NCI-H446 (cell line): ENCODE results near the gene MEST.
"Not testable (repeated sequence)": the region's sequence is repeated elsewhere in the genome, so short reads cannot be mapped to it uniquely, and the experiment has no call there.

ENCODE experiments used
- DNase-seq, 2 experiments: peaks; one replicate each; lab custom pipeline; 2025; lab: John Stamatoyannopoulos, UW

The MEST gene, protein sequence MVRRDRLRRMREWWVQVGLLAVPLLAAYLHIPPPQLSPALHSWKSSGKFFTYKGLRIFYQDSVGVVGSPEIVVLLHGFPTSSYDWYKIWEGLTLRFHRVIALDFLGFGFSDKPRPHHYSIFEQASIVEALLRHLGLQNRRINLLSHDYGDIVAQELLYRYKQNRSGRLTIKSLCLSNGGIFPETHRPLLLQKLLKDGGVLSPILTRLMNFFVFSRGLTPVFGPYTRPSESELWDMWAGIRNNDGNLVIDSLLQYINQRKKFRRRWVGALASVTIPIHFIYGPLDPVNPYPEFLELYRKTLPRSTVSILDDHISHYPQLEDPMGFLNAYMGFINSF

DNA sequence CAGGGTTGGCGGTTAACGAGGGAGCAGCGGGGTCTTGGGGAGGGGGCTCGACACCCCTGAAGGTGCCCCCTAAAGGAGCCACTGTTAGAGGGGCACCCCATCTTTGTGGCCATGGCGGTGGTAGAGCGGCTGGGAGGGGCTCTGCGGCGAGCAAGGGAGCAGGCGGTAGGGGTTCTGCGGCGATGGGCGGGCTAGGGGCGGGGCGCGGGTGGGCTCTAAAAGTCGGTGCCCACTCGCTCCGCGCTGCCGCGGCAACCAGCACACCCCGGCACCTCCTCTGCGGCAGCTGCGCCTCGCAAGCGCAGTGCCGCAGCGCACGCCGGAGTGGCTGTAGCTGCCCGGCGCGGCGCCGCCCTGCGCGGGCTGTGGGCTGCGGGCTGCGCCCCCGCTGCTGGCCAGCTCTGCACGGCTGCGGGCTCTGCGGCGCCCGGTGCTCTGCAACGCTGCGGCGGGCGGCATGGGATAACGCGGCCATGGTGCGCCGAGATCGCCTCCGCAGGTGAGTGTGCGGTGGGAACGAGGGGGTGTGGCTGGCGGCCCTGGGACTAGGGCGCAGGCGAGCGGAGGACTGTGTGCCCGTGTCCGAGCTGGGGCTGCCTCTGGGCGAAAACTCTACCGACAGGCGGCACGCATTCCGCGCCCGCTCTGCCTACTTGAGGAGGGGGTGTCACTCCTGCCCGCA, at the start of gene MEST:
MEST (plus strand) TSS at position 245 of the 682 bp plus-strand sequence; CDS start at position 474, 229 bp downstream.
- peak in 1 of 2 experiments; percentile 10 for DNase-seq

DNA sequence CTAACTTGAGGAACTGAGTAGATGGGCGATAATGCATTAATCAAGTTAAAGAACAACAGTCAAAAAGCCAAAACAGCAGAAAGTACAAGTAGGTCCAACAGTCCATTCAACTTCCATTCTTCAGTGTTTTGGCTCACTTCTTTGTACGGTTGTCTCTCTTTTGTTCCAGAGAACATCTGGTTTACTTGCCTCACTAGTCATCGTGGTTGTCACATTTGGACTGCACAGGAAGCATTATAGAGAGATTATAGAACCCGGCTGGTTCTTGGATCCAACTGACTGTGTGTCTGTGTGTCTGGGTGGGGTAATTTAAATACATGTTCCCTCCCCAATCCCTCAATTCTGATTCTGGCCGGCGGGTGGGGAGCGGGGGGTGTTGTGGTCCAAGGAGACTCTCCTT, 49.3 kb upstream of the MEST start:
- no peak for DNase-seq

DNA sequence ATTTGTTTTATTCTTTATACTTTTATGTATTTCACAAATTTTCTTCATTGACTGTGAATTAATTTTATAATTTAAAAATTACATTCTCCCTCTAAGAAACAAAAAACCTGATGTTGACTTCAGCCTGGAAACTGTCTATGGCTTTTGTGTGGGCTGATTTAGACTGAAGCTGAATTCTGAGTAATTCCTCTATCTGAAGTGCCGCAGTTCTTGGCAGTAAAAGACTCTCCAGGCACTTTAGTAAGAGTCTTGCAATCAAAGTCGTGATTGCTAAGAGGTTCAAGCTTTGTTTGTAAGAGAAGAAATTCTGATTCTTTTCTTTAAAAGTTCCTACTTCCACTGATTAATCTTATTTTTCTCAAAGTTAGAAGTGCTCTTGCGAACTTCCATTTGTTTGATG, 47.7 kb upstream of the MEST start:
- DNase-seq, result no peak

DNA sequence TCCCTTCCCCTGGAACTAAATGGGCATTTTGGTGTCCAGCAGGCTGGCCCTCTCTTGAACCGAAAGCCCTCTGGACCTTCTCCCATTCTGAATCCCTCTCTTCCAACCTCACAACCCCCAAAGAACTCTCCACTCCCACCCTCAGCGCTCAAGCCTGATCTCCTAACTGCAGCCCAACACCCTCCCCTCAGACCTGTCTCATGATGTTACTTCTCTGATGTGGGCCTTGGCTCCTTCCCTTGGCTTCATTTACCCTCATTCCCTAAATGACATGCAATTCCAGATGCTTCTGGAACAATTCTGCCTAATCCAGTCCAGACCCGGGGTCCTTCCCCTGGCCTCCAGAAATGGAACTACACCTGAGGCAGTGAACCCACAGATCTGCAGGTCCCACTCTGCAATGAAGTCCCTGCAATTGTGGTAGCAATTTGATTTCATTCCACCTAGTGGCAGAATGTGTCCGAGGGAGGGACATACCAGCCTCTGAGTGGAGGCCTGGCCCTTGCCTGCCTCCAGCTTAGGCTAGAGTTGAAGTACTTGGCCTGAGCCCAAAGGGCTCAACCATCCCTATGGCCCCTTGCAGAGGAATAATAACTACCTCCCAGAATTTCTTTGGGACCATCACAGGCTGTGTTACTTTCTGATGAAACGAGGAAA, 47.0 kb upstream of the MEST start:
- no peak for DNase-seq

DNA sequence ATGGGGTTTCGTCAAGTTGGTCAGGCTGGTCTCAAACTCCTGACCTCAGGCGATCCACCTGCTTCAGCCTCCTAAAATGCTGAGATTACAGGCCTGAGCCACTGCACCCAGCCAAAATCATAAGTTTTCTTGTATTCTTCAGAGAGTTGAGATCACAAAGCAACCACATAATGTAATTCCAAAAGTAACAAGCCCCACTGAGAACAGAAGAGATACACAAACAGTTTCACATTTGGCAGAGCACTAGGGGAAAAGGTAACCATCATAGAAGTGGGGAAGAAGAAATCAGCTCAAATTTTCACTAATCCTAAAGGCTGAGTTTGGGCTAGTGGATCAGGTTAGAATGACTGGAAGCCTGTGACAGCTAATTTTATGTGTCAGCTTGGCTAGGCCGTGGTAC, 45.6 kb upstream of the MEST start:
- DNase-seq, result no peak

DNA sequence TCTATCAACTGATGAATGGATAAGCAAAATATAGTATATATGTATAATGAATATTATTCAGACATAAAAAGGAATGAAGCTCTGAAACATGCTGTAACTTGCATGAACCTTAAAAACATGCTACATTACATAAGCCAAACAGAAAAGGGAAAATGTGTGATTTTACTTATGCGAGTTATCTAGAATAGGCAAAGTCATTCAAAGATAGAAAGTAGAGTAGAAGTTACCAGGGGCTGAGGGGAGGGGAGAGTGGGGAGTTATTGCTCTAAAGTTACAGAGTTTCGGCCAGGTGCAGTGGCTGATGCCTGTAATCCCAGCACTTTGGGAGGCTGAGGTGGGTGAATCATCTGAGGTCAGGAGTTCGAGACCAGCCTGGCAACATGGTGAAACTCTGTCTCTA, 40.5 kb upstream of the MEST start:
- DNase-seq, result not testable (repeated sequence)

DNA sequence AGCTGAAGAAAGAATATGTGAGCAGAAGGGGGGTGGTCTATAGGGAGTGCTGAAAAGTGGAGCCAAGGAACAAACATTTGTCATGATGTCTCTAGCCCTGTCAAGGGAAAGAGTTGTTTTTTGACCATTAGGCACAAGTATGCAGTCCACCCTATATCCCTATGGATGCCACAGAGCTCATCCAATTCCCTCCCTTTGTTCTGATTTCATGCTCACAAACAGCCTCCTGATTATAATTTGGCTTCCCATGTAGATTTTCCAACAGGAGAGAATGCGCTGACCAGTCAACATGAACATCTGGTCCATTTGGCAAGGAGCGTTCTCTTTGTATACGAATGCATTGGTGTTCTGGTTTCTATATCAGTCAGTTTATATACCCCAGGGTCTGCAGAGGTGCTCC, 38.9 kb upstream of the MEST start:
- DNase-seq, result no peak

DNA sequence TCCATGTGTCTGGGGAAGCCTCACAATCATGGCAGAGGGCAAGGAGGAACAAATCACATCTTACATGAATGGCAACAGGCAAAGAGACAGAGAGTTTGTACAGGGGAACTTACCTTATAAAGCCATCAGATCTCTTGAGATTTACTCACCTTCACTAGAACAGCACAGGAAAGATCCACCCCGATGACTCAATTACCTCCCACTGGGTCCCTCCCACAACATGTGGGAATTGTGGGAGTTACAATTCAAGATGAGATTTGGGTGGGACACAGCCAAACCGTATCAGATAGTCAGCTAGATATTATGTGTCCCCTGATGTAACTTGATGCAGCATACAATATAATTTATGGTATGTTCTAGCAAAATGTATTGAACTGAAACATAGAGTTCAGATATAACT, 36.9 kb upstream of the MEST start:
- no peak for DNase-seq

DNA sequence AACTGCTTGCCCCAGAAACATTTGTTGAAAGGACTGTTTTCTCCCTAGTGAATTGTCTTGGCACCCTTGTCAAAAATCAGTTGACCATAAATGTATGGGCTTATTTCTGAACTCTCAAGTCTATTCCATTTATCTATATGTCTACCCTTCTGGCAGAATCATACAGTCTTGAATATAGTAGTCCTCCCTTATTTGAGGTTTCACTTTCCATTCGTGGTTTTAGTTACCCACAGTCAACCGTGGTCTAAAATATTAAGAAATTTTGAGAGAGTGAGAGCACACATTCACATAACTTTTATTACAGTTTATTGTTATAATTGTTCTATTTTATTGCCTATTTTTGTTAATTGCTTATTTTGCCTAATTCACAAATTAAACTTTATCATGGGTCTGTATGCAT, 33.6 kb upstream of the MEST start:
- DNase-seq, result no peak

DNA sequence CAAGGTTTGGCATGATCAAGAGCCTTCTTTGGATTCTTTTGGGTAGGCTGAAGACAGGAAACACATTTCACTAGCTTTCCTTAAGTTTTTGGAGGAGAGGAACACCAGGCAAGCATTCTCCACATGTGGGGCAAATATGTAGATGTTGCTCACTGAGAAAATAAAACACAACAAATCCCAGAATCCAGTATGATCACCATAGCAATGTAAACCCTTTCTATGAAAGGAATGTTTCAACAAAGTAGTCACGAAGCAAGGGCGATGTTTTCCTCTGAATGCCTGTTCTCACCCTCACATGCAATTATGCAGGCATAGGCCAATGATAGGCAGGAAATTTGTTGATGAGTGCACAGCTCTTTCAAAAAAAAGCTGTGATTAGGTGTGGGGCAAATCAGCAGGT, 30.6 kb upstream of the MEST start:
- DNase-seq, result no peak

DNA sequence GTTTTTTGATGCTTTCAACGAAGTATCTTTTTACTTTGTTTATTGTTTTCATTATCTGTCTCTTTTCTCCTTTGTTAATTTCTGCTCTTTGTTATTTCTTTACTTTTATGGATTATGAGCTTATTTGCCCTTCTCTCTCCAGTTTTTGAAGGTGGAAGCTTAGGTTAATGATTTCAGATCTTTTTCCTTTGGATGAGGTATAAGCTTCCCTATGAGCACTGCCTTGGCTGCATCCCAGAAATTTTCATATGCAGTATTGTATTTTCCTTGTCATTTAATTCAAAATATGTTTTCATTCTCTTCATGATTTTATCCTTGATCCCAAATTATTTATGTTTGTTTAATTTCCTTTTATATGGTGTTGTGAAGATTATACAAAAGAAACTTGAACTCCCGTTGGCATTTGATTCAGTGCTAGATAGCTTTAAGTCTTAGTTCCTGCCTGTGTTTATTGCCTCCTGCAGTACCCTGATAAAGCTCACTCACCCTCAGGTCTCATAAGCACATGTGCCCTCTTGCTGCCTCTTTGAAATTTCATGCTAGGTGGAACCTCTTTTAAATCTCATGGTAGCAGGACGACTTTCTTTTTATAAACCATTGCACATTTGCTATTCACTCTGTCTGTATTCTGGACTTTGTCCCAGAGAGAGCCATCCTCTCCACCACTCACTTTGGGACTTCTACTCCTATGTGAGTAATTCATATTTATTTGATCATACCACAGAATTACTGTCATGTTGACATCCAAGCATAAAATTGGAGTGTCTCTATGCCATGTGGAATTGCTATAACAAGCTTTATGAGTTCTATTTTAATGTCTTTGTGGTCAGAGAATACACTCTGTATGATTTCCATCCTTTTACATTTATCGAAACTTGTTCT, 28.1 kb upstream of the MEST start:
- DNase-seq, result no peak

DNA sequence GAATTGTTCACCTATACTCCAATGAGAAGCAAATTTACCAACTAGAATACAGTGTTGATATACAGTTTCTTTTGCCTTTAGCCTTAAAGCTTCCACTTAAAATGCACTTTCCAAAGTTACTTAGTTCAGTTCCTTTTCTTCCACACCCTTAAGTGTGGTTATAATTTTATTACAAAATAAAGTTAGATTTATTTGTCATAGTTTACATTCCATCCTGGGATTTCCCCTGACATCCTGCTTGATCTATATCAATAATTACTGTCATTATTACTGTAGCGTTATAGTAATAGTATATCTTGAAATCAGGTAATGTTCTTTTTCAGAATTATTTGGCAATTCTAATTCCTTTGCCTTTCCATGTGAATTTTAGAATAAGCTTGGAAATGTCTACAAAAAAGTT, 23.3 kb upstream of the MEST start:
- DNase-seq, result no peak

DNA sequence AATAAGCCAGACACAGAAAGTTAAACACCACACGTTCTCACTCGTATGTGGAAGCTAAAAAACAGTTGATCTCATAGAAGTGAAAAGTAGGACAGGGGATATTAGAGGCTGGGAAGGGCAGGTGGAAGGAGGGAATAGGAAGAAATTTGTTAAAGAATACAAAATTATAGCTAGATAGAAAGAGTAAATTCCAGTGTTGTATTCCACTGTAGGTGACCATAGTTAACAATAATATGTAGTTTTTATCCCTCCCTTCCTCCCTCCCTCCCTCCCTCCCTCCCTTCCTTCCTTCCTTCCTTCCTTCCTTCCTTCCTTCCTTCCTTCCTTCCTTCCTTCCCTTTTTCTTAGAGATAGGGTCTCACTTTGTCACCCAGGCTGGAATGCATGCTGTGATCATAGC, 19.9 kb upstream of the MEST start:
- no peak for DNase-seq

DNA sequence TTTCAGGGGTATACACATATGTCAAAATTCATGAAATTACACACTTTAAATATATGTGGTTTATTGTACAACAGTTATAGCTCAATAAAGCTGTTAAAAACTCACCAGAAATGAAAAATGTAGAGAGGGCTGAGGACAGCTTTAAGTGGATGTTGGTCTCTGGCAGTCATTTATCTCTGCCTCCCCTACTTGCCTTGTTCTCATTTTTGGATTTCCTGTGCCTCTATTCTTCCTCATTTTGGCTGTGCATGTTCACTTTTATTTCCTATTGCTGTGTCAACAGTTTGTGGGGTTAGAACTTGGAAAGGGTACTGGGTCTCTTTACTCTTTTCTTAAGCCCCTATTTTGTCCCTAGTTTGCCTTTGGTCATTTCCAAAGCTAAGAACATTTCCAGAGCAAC, 18.6 kb upstream of the MEST start:
- no peak for DNase-seq

DNA sequence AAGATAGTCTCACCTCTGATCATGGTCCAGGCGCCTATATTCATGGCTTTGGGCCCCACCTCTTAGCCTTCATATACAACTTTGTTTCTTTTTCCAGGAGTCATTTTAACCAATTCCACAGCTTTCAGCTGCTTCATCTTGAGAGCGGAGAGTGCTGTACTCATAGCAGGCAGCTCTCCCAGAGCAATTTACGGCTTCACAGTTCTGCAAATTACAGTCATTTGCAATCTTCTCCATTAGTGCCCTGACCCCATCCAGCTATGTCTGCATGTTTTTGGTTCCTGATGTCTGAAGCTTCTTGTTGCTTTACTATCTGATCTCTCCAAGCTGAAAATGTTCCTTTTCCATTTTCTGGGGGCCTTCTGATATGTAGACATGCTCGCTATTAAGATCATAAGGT, 18.0 kb upstream of the MEST start:
- no peak for DNase-seq

DNA sequence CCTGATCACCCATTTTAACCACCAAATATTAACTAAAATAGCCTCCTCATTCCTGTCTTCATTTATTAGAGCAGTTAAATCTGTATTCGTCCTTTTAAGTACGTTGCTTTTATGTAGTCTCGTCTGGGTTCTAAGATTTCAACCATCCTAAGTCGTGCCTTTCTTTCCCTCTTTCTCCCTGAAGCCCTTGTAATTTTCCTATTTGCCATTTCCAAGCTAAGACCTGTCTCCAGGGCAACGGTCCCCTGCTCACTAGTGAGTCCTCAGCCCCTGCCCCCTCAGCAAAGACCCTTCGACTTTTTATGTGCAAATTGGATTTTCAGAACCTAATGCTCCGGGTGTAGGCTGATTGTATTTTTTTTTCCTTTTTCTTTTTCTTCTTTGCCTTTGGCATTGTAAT, 16.1 kb upstream of the MEST start:
- no peak for DNase-seq

DNA sequence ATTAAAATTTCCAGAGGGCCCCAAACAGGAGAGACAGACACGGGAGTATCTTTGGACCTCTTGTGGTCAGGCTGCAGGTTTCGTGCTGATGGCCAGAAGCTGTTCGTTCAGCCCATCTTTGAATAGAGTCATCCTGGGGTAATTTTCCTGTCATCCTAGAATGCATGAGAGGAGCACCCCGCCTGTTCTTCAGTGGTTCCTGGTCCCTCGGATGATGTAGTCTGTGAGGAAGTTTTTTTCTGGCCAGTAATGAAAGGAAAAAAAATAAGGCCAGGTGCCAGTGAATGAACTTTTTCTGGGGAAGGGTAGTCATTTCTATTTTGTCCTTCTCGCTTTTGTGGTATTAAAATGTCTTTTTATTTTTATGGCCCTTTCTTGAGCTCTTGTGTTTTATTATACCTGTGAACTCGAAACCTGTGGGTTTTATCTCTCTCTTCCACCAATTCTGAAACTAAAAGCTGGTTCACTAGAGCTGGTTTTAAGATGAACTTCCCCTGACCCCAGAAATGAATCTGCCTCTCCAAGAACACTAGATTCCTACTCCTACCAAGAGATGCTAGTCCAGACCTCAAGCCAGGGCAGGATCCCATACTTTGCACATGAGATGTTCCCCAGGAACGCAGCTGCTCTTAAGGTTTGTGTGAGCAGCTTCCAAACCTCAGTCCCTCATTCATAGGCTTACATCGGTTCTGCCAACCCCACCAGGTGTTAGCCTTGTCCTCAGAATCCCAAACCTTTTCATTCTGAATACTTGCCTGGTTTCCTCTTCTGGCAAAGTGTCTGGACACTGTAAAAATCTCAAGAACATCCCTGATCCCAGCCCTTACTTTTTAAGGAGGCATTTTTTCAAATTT, 15.4 kb upstream of the MEST start:
- no peak for DNase-seq

DNA sequence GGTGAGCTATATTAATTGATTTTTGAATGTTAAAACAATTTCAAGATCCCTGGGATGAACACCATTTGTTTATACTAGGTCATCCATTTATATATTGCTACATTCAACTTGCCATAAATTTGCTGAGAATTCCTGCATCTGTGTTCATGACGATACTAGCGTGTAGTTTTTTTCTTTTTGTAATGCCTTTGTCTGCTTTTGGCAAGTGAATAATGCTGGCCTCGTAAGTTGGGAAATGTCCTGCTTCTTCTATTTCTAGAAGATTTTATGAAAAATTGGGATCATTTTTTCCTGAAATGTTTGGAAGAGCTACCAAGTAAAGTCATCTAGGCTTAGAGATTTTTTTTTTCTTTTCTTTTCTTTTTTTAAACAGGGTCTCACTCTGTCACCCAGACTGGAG, 12.9 kb upstream of the MEST start:
- DNase-seq, result no peak

DNA sequence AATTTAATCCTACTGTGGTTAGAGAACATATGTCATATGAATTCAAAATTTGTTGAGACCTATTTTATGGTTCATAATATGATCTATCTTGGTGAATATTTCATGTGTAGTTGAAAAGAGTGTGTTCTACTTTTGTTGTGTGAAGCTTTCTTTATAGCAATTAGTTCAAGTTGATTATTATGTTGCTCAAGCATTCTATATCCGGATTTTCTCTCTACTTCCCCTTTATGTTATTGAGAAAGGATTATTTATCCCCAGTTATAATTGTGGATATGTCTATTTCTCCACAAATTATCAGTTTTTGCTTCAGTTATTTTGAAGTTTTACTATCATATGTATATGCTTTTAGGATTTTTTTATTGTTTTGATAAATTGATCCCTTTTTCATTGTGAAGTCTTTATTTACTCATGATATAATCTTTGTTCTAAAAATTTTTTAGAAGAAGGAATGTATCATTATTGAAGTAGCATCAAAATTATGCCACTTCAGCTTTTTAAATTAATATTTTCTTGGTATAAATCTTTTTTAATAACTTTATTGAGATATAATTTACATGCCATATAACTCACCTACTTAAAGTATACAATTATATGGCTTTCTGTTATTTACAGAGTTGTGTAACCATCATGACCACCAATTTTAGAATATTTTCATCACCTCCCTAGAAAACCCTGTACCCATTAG, 12.0 kb upstream of the MEST start:
- no peak for DNase-seq

DNA sequence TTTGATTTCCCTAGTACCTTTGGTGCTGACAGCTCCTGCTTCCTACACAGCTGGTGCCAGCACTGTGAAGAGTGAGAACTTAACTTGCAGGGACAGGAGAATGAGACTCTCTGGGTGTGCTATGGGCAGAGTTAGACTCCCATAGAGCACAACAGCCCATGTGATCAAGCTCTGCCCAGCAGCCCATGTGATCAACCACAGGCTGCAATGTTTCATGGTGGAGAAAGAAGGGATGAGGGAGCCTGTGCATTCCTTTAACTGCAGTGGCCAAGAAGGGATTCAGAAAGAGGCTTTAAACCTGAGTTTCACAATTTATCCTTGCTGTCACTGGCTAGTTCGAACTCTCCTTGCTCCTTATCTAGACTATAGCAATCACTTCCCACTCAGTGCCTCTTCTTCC, 10.0 kb upstream of the MEST start:
- no peak for DNase-seq

DNA sequence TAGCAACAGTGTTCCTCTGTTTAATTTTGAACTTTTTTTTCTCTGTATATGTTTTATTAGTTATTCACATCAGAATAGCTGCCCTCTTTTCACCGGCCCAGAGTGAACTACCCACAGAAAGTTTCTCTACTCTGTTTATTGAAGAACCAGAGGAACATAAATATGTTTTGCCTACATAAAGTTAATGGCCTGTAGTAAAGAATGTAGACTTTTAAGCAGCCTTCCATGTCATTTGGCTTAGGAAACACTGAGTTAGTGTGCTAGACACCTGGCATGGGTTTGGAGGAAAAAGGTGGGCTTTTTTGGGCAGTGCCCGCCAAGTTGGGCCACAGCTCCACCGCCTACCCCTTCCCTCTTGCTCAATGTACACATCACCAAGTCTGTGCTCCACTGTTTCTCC, 8.9 kb upstream of the MEST start:
- DNase-seq, result no peak
